Measurements from ENCODE around the gene ROGDI. TPM values are rescaled to one million over a fixed set of nuclear protein-coding genes. Genes with fewer than 3 reads are reported as not detected.

The ROGDI gene
- total RNA-seq, 2 experiments from 2014 or later, result 6.3 to 7.6 TPM

DNA sequence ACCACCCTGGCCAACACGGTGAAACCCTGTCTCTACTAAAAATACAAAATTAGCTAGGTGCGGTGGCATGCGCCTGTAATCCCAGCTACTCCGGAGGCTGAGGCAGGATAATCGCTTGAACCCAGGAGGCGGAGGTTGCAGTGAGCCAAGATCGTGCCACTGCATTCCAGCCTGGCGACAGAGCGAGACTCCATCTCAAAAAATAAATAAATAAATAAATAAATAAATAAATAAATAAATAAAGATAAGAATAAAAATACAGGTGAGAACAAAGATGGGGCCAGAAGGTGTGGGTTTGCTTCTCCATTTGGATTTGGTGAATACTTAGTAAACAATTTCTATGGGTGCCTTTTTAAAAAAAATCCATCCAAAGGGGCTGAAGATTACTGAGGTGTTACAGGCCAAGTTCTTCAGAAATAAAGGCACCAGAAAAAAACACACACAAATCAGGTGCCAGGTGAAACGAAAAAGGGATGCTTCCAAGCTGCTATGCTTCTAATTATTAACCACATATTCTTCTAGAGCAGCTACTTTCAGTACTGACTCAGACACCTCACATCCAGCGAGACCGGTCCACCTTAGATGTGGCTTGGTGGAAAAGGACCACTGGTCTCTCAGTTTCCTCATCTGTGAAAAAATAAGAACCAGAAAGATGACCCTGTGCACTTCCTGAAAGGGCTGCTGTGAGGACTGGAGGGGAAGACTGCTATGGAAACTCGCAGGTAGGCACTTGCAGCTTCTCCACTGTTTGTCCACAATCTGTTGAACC is 35.5 kb upstream of the ROGDI start:
- no TSS peak for BruUV-seq (replicated peaks)
- H3K36me3 ChIP-seq (ENCODE audit: insufficient read depth, low read length), result peaks cover 93% of the 10 kb centered on the region
- ChIA-PET POLR2A (interaction anchor here (0.6 kb wide), 1 partner anchor 223 kb away, joined by 3 read pairs; no protein-coding TSS in a partner anchor), CTCF (ENCODE audit: unreplicated experiment) (no interaction called here)
- no peaks in the 10 kb centered on the region for H3K9me3 ChIP-seq (ENCODE audit: low read length)
- H2AFZ ChIP-seq (ENCODE audit: low read length), result no peak overlapping the region
- H4K20me1 ChIP-seq (ENCODE audit: insufficient read depth, low read length), result no peaks in the 10 kb centered on the region
- H3K4me1 ChIP-seq (ENCODE audit: insufficient read depth, low read length, poor library complexity, severe bottlenecking), result no peaks in the 10 kb centered on the region
- no peak overlapping the region for H3K27ac ChIP-seq (ENCODE audit: low read depth, low read length, poor library complexity, severe bottlenecking)
- H3K4me2 ChIP-seq (ENCODE audit: low read length), result no peak overlapping the region
- H3K79me2 ChIP-seq (ENCODE audit: insufficient read depth, low read depth, low read length), result no peaks in the 10 kb centered on the region; the same call in 1 of the 2 replicates
- no peak for DNase-seq (ENCODE audit: low spot score)
- TF ChIP-seq EZH2phosphoT487 (IDR thresholded peaks at IDR 0.05; ENCODE audit: borderline replicate concordance, low read depth, low read length), result no peak
- TF ChIP-seq CTCF (conservative IDR thresholded peaks at IDR 0.05; ENCODE audit: low read length), result no peak
- no peaks in the 10 kb centered on the region for H3K9me2 ChIP-seq (ENCODE audit: insufficient read depth, low read length)
- H3K4me3 ChIP-seq (ENCODE audit: low read depth, low read length, poor library complexity, severe bottlenecking), result no peak overlapping the region
- intact Hi-C loops (cut with micrococcal nuclease; ENCODE audit: unreplicated experiment), result no loop called here

DNA sequence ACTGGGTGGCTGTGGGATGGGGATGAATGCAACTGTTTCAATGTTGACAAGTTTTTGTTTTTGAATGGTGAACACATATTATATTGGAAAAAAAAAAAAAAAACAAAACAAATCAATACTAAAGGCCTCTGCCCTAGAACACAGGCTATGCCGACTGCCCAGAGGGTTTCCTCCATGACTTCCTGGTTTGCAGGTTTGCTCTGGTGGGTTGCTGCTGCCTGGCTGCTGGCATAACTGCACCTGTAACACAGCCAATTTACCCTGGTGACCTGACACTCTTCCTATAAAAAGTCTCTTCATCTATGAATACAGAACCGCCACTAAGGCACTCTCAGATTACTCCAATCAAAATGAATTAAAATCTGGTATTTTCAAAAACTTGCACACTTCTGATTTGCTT is 34.3 kb upstream of the ROGDI start:
- no peaks in the 10 kb centered on the region for H4K20me1 ChIP-seq (ENCODE audit: insufficient read depth, low read length)
- BruUV-seq (replicated peaks), result no TSS peak
- no peaks in the 10 kb centered on the region; the same call in 1 of the 2 replicates for H3K79me2 ChIP-seq (ENCODE audit: insufficient read depth, low read depth, low read length)
- intact Hi-C loops (cut with micrococcal nuclease; ENCODE audit: unreplicated experiment), result no loop called here
- no peak overlapping the region for H3K4me3 ChIP-seq (ENCODE audit: low read depth, low read length, poor library complexity, severe bottlenecking)
- H3K27ac ChIP-seq (ENCODE audit: low read depth, low read length, poor library complexity, severe bottlenecking), result no peak overlapping the region
- no peak overlapping the region for H3K4me2 ChIP-seq (ENCODE audit: low read length)
- no peaks in the 10 kb centered on the region for H3K9me2 ChIP-seq (ENCODE audit: insufficient read depth, low read length)
- H3K9me3 ChIP-seq (ENCODE audit: low read length), result no peaks in the 10 kb centered on the region
- POLR2A ChIA-PET, result interaction anchor here (0.6 kb wide), 1 partner anchor 27 kb away, joined by 6 read pairs; no protein-coding TSS in a partner anchor
- CTCF ChIA-PET (ENCODE audit: unreplicated experiment), result no interaction called here
- H2AFZ ChIP-seq (ENCODE audit: low read length), result no peak overlapping the region
- peaks cover 93% of the 10 kb centered on the region for H3K36me3 ChIP-seq (ENCODE audit: insufficient read depth, low read length)
- DNase-seq (ENCODE audit: low spot score), result no peak
- no peak for TF ChIP-seq CTCF (conservative IDR thresholded peaks at IDR 0.05; ENCODE audit: low read length)
- no peak for TF ChIP-seq EZH2phosphoT487 (IDR thresholded peaks at IDR 0.05; ENCODE audit: borderline replicate concordance, low read depth, low read length)
- no peaks in the 10 kb centered on the region for H3K4me1 ChIP-seq (ENCODE audit: insufficient read depth, low read length, poor library complexity, severe bottlenecking)

- TF ChIP-seq CTCF (conservative IDR thresholded peaks at IDR 0.05; ENCODE audit: low read length) (no peak), EZH2phosphoT487 (IDR thresholded peaks at IDR 0.05; ENCODE audit: borderline replicate concordance, low read depth, low read length) (no peak)
- ChIA-PET POLR2A (interaction anchor here (0.6 kb wide), 1 partner anchor 207 kb away, joined by 3 read pairs; no protein-coding TSS in a partner anchor), CTCF (ENCODE audit: unreplicated experiment) (no interaction called here)
- BruUV-seq (replicated peaks), result no TSS peak
- H4K20me1 ChIP-seq (ENCODE audit: insufficient read depth, low read length), result no peaks in the 10 kb centered on the region
- H3K9me2 ChIP-seq (ENCODE audit: insufficient read depth, low read length), result no peaks in the 10 kb centered on the region
- no peak overlapping the region for H3K27ac ChIP-seq (ENCODE audit: low read depth, low read length, poor library complexity, severe bottlenecking)
- H3K4me2 ChIP-seq (ENCODE audit: low read length), result no peak overlapping the region
- no peaks in the 10 kb centered on the region; the same call in 1 of the 2 replicates for H3K79me2 ChIP-seq (ENCODE audit: insufficient read depth, low read depth, low read length)
- no peaks in the 10 kb centered on the region for H3K9me3 ChIP-seq (ENCODE audit: low read length)
- H3K4me3 ChIP-seq (ENCODE audit: low read depth, low read length, poor library complexity, severe bottlenecking), result no peak overlapping the region
- DNase-seq (ENCODE audit: low spot score), result no peak
- H3K4me1 ChIP-seq (ENCODE audit: insufficient read depth, low read length, poor library complexity, severe bottlenecking), result no peaks in the 10 kb centered on the region
- peaks cover 91% of the 10 kb centered on the region for H3K36me3 ChIP-seq (ENCODE audit: insufficient read depth, low read length)
- intact Hi-C loops (cut with micrococcal nuclease; ENCODE audit: unreplicated experiment), result no loop called here
- no peak overlapping the region for H2AFZ ChIP-seq (ENCODE audit: low read length)
These were observed 31.2 kb upstream of the ROGDI start for GRCh38 chr16:4833584-4833983.

Data from OCI-LY7 (cell line).